Central memory CD8-positive, alpha-beta T cell (primary cell): Measurements from ENCODE around the gene FCRL4.

Source experiments
- ATAC-seq: fragments of 150-1000 bp; cut with Tn5 transposase; replicated peaks from 2 replicates; pipeline ENCODE4 v1.10.0; 2022; ENCODE audit warnings: mild to moderate bottlenecking, moderate FRiP score, moderate number of reproducible peaks; ENCODE audit not compliant: poor library complexity, severe bottlenecking; ENCODE audit errors: extremely low read depth
- DNase-seq, 2 donors: peaks; one replicate each; pipeline ENCODE4 v3.0.0; 2021; ENCODE audit warnings: low spot score in 2 of 2
- H3K27ac Mint-ChIP-seq: one replicate; pipeline ENCODE4 v1.8.0; 2022; ENCODE audit warnings: low read depth, mild to moderate bottlenecking, moderate library complexity, mixed read lengths
- H3K27me3 Mint-ChIP-seq: one replicate; pipeline ENCODE4 v1.8.0; 2022; ENCODE audit warnings: mixed read lengths
- H3K36me3 Mint-ChIP-seq: one replicate; pipeline ENCODE4 v1.8.0; 2022; ENCODE audit warnings: mild to moderate bottlenecking, moderate library complexity, mixed read lengths; ENCODE audit not compliant: insufficient read depth
- H3K4me1 Mint-ChIP-seq: one replicate; pipeline ENCODE4 v1.8.0; 2022; ENCODE audit warnings: mixed read lengths
- H3K4me3 Mint-ChIP-seq: one replicate; pipeline ENCODE4 v1.8.0; 2022; ENCODE audit warnings: mild to moderate bottlenecking, moderate library complexity, mixed read lengths
- H3K9me3 Mint-ChIP-seq: one replicate; pipeline ENCODE4 v1.8.0; 2022; ENCODE audit warnings: mixed read lengths

FCRL4 gene

DNA sequence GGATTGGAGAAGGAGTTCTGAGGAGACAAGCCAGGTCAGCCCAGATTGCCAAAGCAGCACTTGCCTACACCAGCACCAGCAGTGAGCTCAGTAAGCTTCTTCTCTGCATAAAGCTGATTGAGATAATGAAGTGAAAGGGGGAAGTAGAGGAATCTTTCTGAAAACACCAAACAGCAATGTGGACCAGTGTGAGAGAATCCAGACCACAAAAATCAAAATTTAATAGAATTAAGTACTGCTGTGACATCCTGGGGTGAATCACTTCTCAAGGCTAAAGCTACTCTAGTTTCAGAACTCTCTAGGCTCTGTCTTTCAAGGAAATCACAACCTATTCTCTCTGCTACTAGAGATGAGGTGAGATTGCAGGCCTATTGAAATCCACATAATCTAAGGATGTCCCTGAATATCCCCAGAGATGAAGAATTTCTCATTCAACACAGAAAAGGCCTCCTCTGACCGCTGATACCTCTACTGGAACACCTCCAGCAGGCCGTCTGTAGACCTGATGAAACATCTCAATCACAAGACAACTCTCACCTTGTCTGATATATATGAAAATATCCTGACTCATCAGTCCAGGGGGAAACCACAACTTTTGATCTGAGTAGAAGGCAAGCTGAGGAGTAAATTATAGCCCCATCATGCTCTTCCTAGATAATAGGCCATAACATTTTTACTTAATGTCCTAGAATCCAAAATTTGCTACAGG is at the start of gene FCRL4:
FCRL4 (minus strand) TSS at position 127 of the 709 bp plus-strand sequence. CDS start 141 bp downstream, outside the sequence.
- DNase-seq, result no peak

DNA sequence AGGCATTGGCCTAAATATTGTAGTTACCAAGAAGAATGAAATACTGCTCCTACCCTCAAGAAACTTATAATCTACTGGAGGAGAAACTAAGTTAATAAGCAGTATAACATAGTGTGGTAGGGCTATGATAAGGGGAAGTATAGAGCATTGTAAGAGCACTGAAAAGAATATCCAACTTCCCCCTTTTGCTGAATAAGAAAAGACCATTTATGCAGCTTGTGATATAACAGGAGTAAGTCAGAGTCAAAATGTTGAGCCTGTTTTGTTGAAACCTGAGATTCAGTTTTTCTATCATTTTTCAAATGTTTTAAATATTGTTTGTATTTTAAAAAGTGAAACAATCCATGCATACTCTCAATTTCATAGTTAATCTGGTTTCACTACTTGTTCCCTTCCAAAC is 48.3 kb upstream of the FCRL4 start:
- H3K36me3 Mint-ChIP-seq, result no peaks in the 10 kb centered on the region
- H3K27ac Mint-ChIP-seq, result no peak overlapping the region
- no peaks in the 10 kb centered on the region for H3K9me3 Mint-ChIP-seq
- H3K27me3 Mint-ChIP-seq, result no peaks in the 10 kb centered on the region
- H3K4me3 Mint-ChIP-seq, result no peak overlapping the region
- ATAC-seq (no peak), DNase-seq (no peak)
- no peaks in the 10 kb centered on the region for H3K4me1 Mint-ChIP-seq

More for the DNA sequence above, at the start of gene FCRL4:
- H3K4me3 Mint-ChIP-seq, result no peak within 1 kb of the TSS
- peaks cover 15% of the 10 kb centered on the region for H3K27me3 Mint-ChIP-seq
- no peaks in the 10 kb centered on the region for H3K36me3 Mint-ChIP-seq
- H3K27ac Mint-ChIP-seq, result no peak within 1 kb of the TSS
- H3K9me3 Mint-ChIP-seq, result no peaks in the 10 kb centered on the region
- H3K4me1 Mint-ChIP-seq, result peaks cover 10% of the 10 kb centered on the region
- ATAC-seq, result no peak

DNA sequence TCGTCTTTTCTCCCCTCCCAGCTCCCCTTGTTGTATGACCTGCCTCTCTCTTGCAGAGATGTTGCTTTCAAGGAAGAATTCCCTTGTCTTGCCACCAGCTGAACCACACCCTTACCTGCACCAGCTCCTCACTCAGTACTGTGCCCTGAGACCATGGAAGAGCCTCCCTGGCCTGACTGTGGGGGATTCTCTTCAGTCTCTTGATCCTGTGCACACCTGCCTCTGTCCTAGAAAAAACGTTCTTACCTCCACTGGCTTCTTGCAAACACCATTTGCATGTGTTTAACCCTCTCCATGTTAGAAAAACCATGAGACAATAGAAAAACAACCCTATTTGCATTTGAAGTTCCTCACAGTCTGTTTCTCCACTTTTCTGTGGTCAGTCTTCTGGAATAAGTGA is 43.3 kb upstream of the FCRL4 start:
- H3K4me1 Mint-ChIP-seq, result no peaks in the 10 kb centered on the region
- no peak for ATAC-seq
- no peaks in the 10 kb centered on the region for H3K27me3 Mint-ChIP-seq
- H3K27ac Mint-ChIP-seq, result no peak overlapping the region
- no peaks in the 10 kb centered on the region for H3K36me3 Mint-ChIP-seq
- H3K9me3 Mint-ChIP-seq, result no peaks in the 10 kb centered on the region
- no peak overlapping the region for H3K4me3 Mint-ChIP-seq
- no peak for DNase-seq

DNA sequence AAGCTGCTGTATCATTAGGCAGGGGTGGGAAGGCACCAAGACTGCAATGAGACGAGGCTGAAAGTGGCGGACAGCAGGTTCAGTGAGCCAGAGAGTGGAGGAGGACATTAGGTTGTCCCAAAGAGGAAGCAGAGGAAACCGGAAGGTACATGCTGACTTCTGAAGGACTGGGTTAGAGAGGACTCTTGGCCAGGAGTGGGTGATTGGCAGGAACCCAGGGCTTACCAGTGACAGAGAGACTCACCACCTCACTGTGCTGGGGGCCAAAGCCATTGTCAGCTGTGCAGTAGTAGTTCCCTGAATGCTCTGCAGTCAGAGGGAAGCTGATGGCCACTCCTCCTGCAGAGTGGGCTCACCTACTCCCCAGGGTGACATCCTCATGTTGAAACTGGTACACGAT is 41.9 kb upstream of the FCRL4 start:
- H3K36me3 Mint-ChIP-seq, result no peaks in the 10 kb centered on the region
- no peaks in the 10 kb centered on the region for H3K4me1 Mint-ChIP-seq
- no peaks in the 10 kb centered on the region for H3K27me3 Mint-ChIP-seq
- no peak for DNase-seq
- no peak for ATAC-seq
- H3K9me3 Mint-ChIP-seq, result no peaks in the 10 kb centered on the region
- no peak overlapping the region for H3K27ac Mint-ChIP-seq
- no peak overlapping the region for H3K4me3 Mint-ChIP-seq

DNA sequence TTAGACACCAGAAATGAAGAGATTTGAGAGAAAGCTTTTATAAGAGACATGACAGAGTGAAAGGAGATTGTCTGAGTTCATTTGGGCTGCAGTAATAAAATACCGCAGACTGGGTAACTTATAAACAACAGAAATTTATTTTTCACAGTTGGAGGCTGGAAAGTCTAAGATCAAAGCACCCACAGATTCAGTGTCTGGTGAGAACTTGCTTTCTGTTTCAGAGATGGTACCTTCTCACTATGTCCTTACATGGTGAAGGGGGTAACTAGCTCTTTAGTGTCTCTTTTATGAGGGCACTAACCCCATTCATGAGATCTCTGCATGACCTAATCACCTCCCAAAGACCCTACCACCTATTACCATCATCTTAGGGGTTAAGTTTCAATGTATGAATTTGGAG is 30.9 kb upstream of the FCRL4 start:
- Mint-ChIP-seq H3K27me3 (no peaks in the 10 kb centered on the region), H3K9me3 (no peaks in the 10 kb centered on the region), H3K4me1 (peaks cover 38% of the 10 kb centered on the region), H3K36me3 (peaks cover 2% of the 10 kb centered on the region), H3K4me3 (peak overlapping the region; percentile 27), H3K27ac (peak overlapping the region; percentile 91)
- ATAC-seq, result peak; percentile 98
- peak in 1 of 2 donors; percentile 29 for DNase-seq

DNA sequence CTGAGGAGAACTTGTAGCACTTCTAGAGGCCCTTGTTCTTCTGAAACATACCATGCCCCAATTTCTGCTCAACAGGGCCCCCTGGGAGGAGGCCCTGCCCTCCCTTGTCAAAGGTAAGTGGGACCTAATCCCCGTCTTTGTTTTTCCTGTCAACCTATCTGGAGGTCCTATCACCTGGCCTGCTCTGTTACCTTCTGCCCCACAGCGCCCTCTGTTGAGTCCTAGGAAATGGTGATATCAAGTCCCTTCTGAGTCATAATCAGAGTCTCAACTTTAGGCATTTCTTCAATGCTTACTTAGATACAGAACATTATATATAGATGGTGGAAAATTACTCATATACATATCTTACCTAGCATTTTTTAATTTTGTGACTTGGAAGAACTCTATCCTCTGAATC is 28.2 kb upstream of the FCRL4 start:
- ATAC-seq, result no peak
- Mint-ChIP-seq H3K27ac (no peak overlapping the region), H3K4me3 (no peak overlapping the region), H3K9me3 (no peaks in the 10 kb centered on the region), H3K36me3 (peaks cover 2% of the 10 kb centered on the region), H3K4me1 (peaks cover 38% of the 10 kb centered on the region), H3K27me3 (no peaks in the 10 kb centered on the region)
- peak in 1 of 2 donors; percentile 25 for DNase-seq

DNA sequence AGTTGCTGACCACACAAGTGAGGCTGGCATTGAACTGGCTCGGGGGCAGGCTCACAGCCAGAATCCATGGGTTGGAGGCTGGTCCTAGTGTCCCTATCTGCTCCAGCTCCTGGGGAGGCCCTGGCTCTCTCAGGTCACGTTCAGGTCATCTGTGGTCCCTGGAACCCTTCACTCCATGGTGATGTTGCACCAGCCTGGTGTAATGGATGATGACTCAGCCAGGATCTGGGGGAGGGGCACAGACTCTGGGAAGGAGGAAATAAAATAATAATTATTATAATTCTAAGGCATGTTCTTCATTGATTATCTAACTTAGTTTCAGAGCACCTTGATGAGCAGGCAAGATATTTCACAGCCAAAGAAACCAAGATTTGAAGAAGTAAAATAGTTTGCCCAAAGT is 26.6 kb upstream of the FCRL4 start:
- H3K4me3 Mint-ChIP-seq, result no peak overlapping the region
- no peak for DNase-seq
- H3K36me3 Mint-ChIP-seq, result peaks cover 2% of the 10 kb centered on the region
- H3K27me3 Mint-ChIP-seq, result no peaks in the 10 kb centered on the region
- peaks cover 27% of the 10 kb centered on the region for H3K4me1 Mint-ChIP-seq
- no peaks in the 10 kb centered on the region for H3K9me3 Mint-ChIP-seq
- H3K27ac Mint-ChIP-seq, result no peak overlapping the region
- ATAC-seq, result no peak

DNA sequence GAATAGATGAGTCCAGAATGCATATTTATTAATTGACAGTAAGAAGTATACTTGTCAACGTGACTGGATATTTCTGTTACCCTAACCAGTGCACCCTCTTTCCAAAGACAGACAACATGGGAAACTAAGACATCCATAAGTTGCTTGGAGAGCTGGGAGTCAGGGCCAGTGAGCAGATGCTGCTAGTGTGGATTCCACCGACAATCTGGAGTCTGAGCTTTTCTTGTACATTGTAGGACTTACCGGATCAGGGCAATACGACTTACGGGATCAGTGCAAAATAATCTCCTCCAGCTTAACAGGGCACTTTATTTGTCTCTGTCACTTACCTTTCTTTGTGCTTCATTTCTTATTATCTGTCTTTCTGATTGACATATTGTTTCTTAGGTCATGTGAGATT is 24.6 kb upstream of the FCRL4 start:
- DNase-seq (no peak), ATAC-seq (no peak)
- Mint-ChIP-seq H3K9me3 (no peaks in the 10 kb centered on the region), H3K36me3 (peaks cover 2% of the 10 kb centered on the region), H3K4me1 (peaks cover 12% of the 10 kb centered on the region), H3K27me3 (no peaks in the 10 kb centered on the region), H3K4me3 (no peak overlapping the region), H3K27ac (no peak overlapping the region)

DNA sequence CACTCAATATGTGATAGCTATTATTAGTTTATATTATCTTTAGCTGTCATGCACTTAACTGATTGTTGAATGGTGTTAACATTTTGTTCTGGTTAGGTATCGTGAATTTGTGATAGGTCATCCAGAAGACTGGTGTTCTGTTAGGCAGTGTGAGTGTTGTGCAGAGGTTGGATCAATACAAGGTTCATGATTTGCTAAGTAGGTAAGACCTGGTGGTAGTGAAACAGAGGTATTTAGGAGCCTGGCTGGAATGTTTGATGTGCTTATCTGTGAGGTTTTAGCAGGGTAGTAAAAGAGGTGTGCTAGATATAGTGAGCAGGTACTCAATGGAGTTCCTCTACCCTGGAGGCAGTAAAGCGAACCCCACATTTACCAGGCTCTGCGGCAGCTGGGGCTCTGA is 20.3 kb upstream of the FCRL4 start:
- no peak overlapping the region for H3K27ac Mint-ChIP-seq
- H3K9me3 Mint-ChIP-seq, result no peaks in the 10 kb centered on the region
- H3K36me3 Mint-ChIP-seq, result no peaks in the 10 kb centered on the region
- H3K27me3 Mint-ChIP-seq, result no peaks in the 10 kb centered on the region
- ATAC-seq (no peak), DNase-seq (no peak)
- H3K4me3 Mint-ChIP-seq, result no peak overlapping the region
- no peaks in the 10 kb centered on the region for H3K4me1 Mint-ChIP-seq

DNA sequence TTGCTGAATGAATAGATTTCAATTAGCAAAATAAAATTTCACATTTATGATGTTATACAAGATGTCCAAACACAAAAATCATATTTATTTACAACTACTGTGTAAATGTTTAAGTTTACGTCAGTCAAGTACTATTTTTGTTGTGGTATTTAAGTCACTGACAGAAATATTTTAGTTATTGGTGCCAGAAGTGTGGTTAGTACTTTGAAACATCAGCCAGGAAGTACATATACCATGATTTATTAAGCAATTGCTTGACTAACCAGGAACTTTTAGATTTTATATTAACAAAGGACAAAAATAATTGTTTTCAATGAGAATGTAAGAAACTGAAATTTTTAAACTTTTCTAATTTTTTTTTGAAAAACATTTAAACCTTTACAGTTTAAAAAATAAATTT is 2.4 kb upstream of the FCRL4 start:
- Mint-ChIP-seq H3K27ac (no peak overlapping the region), H3K4me1 (peaks cover 10% of the 10 kb centered on the region), H3K36me3 (no peaks in the 10 kb centered on the region), H3K4me3 (no peak overlapping the region), H3K9me3 (no peaks in the 10 kb centered on the region), H3K27me3 (peaks cover 25% of the 10 kb centered on the region)
- DNase-seq (no peak), ATAC-seq (no peak)

DNA sequence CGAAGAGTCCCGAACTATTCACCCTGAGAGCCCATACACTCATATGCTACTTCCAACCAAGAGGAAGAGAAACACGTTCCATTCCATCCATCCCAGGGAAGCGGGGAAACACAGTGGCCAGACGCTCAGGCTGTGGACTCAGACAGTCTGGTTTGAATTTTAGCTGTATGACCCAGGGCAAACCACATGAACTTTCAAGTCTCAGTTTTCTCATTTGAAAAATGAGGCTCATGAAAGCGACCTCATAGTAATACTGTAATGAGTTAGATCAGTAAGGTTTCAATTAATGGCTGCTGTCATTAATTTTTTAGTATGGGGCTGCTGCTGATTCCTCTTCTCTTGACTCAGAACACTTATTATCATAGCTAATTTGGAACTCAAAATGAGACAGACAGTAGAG is 1.5 kb downstream of the FCRL4 start:
- Mint-ChIP-seq H3K9me3 (no peaks in the 10 kb centered on the region), H3K4me3 (no peak overlapping the region), H3K27ac (no peak overlapping the region), H3K4me1 (peaks cover 10% of the 10 kb centered on the region), H3K36me3 (no peaks in the 10 kb centered on the region), H3K27me3 (peaks cover 6% of the 10 kb centered on the region)
- no peak for DNase-seq
- ATAC-seq, result no peak

DNA sequence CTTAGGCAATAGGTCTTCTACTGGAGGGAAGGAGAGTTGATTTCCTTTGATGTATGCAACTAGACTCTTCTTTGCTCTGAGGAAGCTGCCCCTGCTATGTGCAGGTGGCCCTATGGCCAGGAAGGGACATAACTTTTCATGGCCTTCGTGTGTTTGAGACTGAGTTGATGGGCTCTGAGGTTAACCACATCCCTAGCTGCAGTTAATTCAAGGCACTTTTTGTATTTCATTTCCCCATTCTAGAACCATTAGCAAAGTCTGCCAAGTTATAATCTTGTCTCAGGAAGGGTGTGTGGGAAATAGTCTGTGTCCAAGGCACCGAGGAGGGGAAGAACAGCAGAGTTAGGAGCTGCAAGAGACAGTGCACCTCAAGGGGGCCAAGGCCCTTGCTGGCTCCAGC is 2.5 kb downstream of the FCRL4 start:
- no peaks in the 10 kb centered on the region for H3K27me3 Mint-ChIP-seq
- ATAC-seq (peak; percentile 24), DNase-seq (no peak)
- H3K4me3 Mint-ChIP-seq, result no peak overlapping the region
- no peaks in the 10 kb centered on the region for H3K9me3 Mint-ChIP-seq
- H3K36me3 Mint-ChIP-seq, result no peaks in the 10 kb centered on the region
- no peak overlapping the region for H3K27ac Mint-ChIP-seq
- peaks cover 10% of the 10 kb centered on the region for H3K4me1 Mint-ChIP-seq

DNA sequence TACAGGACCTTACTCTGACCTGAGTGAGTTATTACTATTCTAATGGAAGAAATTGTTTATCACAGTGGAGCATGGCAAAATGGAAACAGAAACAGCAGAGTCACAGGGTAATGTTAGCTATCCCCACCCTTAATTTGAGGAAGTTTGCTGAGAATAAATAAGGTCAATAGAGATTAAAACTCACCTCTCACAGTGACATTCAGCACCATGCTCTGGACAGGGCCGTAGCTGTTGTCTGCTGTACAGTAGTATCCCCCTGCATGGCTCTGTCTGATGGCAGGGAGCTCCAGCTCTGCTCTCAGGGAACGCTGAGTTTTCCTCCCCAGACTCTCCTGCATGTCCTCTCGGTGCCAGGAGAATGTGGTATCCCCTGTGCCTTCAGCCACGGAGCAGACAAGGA is 11.9 kb downstream of the FCRL4 start:
- DNase-seq (no peak), ATAC-seq (no peak)
- Mint-ChIP-seq H3K27me3 (peaks cover 19% of the 10 kb centered on the region), H3K27ac (no peak overlapping the region), H3K4me3 (no peak overlapping the region), H3K9me3 (no peaks in the 10 kb centered on the region), H3K36me3 (no peaks in the 10 kb centered on the region), H3K4me1 (no peaks in the 10 kb centered on the region)
